Measurements from ENCODE around the gene TRIM50. TPM values are rescaled to one million over a fixed set of nuclear protein-coding genes. Genes with fewer than 3 reads are reported as not detected.
"Not testable (repeated sequence)": the region's sequence is repeated elsewhere in the genome, so short reads cannot be mapped to it uniquely, and the experiment has no call there.

TRIM50 gene
- total RNA-seq, 4 donors from 2014 or later, result 0.41 TPM; not detected in 3

GRCh38 chr7:73318656-73319204 is 9.2 kb downstream of the TRIM50 start:
- H3K27ac ChIP-seq, result peak overlapping the region in 1 of 4 donors; percentile 82
- in situ Hi-C loops (cut with MboI; ENCODE audit: low sequenced_read_pairs in 4 of 4); intact Hi-C loops (cut with DNase I; ENCODE audit: low total_unique reads); H3K36me3 ChIP-seq; H3K27me3 ChIP-seq; H3K9me3 ChIP-seq; H3K4me1 ChIP-seq; H3K4me3 ChIP-seq; DNase-seq: not testable (repeated sequence)
- peak in 1 of 2 donors; percentile 31 for ATAC-seq

- Histone ChIP-seq H3K27ac (no peak overlapping the region), H3K9me3 (no peaks in the 10 kb centered on the region), H3K4me1 (peaks cover 5 to 7% of the 10 kb centered on the region in 2 donors), H3K27me3 (no peaks in the 10 kb centered on the region), H3K4me3 (no peak overlapping the region), H3K36me3 (no peaks in the 10 kb centered on the region)
- no peak for DNase-seq
- intact Hi-C loops (cut with DNase I; ENCODE audit: low total_unique reads), result no loop called here
- ATAC-seq, result no peak
- TF ChIP-seq CTCF (IDR thresholded peaks at IDR 0.05 in 4 of 5, conservative IDR thresholded peaks at IDR 0.05 in 1 of 5) (no peak), POLR2A (IDR thresholded peaks at IDR 0.05) (no peak)
- in situ Hi-C loops (cut with MboI; ENCODE audit: low sequenced_read_pairs in 4 of 4), result no loop called here
These were observed 11.4 kb downstream of the TRIM50 start for GRCh38 chr7:73316521-73316920.

GRCh38 chr7:73314271-73314670 is 13.6 kb downstream of the TRIM50 start:
- H3K27me3 ChIP-seq, result no peaks in the 10 kb centered on the region

GRCh38 chr7:73313521-73313906 is 14.4 kb downstream of the TRIM50 start:
- no peak for ATAC-seq
- intact Hi-C loops (cut with DNase I; ENCODE audit: low total_unique reads), result no loop called here
- H3K27ac ChIP-seq, result no peak overlapping the region
- H3K4me1 ChIP-seq, result peaks cover 3 to 6% of the 10 kb centered on the region in 2 donors
- no peaks in the 10 kb centered on the region for H3K27me3 ChIP-seq
- in situ Hi-C loops (cut with MboI; ENCODE audit: low sequenced_read_pairs in 4 of 4), result no loop called here
- no peak overlapping the region for H3K4me3 ChIP-seq
- H3K36me3 ChIP-seq, result no peaks in the 10 kb centered on the region
- no peaks in the 10 kb centered on the region for H3K9me3 ChIP-seq
- TF ChIP-seq POLR2A (IDR thresholded peaks at IDR 0.05) (no peak), CTCF (IDR thresholded peaks at IDR 0.05 in 4 of 5, conservative IDR thresholded peaks at IDR 0.05 in 1 of 5) (no peak)
- no peak for DNase-seq

More at GRCh38 chr7:73314271-73314670, 13.6 kb downstream of the TRIM50 start:
- in situ Hi-C loops (cut with MboI; ENCODE audit: low sequenced_read_pairs in 4 of 4) (no loop called here), intact Hi-C loops (cut with DNase I; ENCODE audit: low total_unique reads) (no loop called here)
- no peak for TF ChIP-seq POLR2A (IDR thresholded peaks at IDR 0.05)
- TF ChIP-seq CTCF (IDR thresholded peaks at IDR 0.05 in 4 of 5, conservative IDR thresholded peaks at IDR 0.05 in 1 of 5), result no peak
- ATAC-seq (no peak), DNase-seq (no peak)
- no peaks in the 10 kb centered on the region for H3K9me3 ChIP-seq
- H3K27ac ChIP-seq, result no peak overlapping the region
- no peaks in the 10 kb centered on the region for H3K36me3 ChIP-seq
- H3K4me1 ChIP-seq, result peaks cover under 1 to 4% of the 10 kb centered on the region in 2 donors
- H3K4me3 ChIP-seq, result no peak overlapping the region

- no peaks in the 10 kb centered on the region for H3K36me3 ChIP-seq
- H3K27me3 ChIP-seq, result no peaks in the 10 kb centered on the region
- H3K27ac ChIP-seq, result no peak overlapping the region
- TF ChIP-seq CTCF (IDR thresholded peaks at IDR 0.05 in 4 of 5, conservative IDR thresholded peaks at IDR 0.05 in 1 of 5) (no peak), POLR2A (IDR thresholded peaks at IDR 0.05) (no peak)
- in situ Hi-C loops (cut with MboI; ENCODE audit: low sequenced_read_pairs in 4 of 4), result no loop called here
- ATAC-seq (no peak), DNase-seq (no peak)
- H3K4me1 ChIP-seq, result peaks cover 4 to 10% of the 10 kb centered on the region in 2 donors
- H3K4me3 ChIP-seq, result no peak overlapping the region
- intact Hi-C loops (cut with DNase I; ENCODE audit: low total_unique reads), result no loop called here
- no peaks in the 10 kb centered on the region for H3K9me3 ChIP-seq
These were observed 14.9 kb downstream of the TRIM50 start for GRCh38 chr7:73312831-73313520.

- DNase-seq; H3K36me3 ChIP-seq; in situ Hi-C loops (cut with MboI; ENCODE audit: low sequenced_read_pairs in 4 of 4); H3K27ac ChIP-seq; H3K9me3 ChIP-seq; intact Hi-C loops (cut with DNase I; ENCODE audit: low total_unique reads); ATAC-seq; H3K27me3 ChIP-seq; H3K4me3 ChIP-seq: not testable (repeated sequence)
- H3K4me1 ChIP-seq, result peaks cover 9 to 15% of the 10 kb centered on the region in 2 donors
These were observed 16.5 kb downstream of the TRIM50 start for GRCh38 chr7:73311421-73311820.
